ENCODE results near the gene LGALS7B. TPM values are rescaled to one million over a fixed set of nuclear protein-coding genes. Genes with fewer than 3 reads are reported as not detected.
A peak's percentile ranks its signal among the peaks of the same experiment; 100 is the strongest.
"Not testable (repeated sequence)": the region's sequence is repeated elsewhere in the genome, so short reads cannot be mapped to it uniquely, and the experiment has no call there.

The LGALS7B gene
- total RNA-seq, 4 donors from 2014 or later = not detected

GRCh38 chr19:38812009-38812840, 23.2 kb downstream of the LGALS7B start:
- 46% methylated on average over 18 of the region's 18 CpGs; no CpG with 5 or more reads in 1 of the 2 donors for WGBS, 2 donors (ENCODE audit: low coverage in 1 of 2)
- Histone ChIP-seq H3K27me3 (no peaks in the 10 kb centered on the region), H3K4me3 (peak overlapping the region; percentile 38 to 65 (median 58)), H3K9me3 (no peaks in the 10 kb centered on the region), H3K36me3 (peaks cover 0 to 16% (median 4%) of the 10 kb centered on the region in 4 donors), H3K4me1 (peaks cover 0 to 37% (median 31%) of the 10 kb centered on the region in 4 donors), H3K27ac (peak overlapping the region; percentile 90 to 94 (median 92))
- no peak for TF ChIP-seq EP300 (IDR thresholded peaks at IDR 0.05; ENCODE audit: low read depth)
- no peak for TF ChIP-seq POLR2A (IDR thresholded peaks at IDR 0.05)
- TF ChIP-seq POLR2AphosphoS5 (IDR thresholded peaks at IDR 0.05) = no peak
- no peak for TF ChIP-seq CTCF (IDR thresholded peaks at IDR 0.05)
- no peak for DNase-seq
- in situ Hi-C loops (cut with MboI; ENCODE audit: low pct_ligation_motif_present in 1 of 4, low pct_unique_long_range_greater_than_20kb in 1 of 4, low sequenced_read_pairs in 3 of 4) = no loop called here
- intact Hi-C loops (cut with DNase I; ENCODE audit: low total_unique reads) = no loop called here

GRCh38 chr19:38812841-38813320, 23.9 kb downstream of the LGALS7B start, which contains the start of gene LGALS4:
TSS of gene LGALS4 (minus strand) at chr19:38812945. CDS start at chr19:38812886, 59 bp downstream.
- intact Hi-C loops (cut with DNase I; ENCODE audit: low total_unique reads) (no loop called here), in situ Hi-C loops (cut with MboI; ENCODE audit: low pct_ligation_motif_present in 1 of 4, low pct_unique_long_range_greater_than_20kb in 1 of 4, low sequenced_read_pairs in 3 of 4) (no loop called here)
- Histone ChIP-seq H3K4me3 (peak within 1 kb of the TSS; percentile 38 to 65 (median 58)), H3K27me3 (no peaks in the 10 kb centered on the region), H3K27ac (peak within 1 kb of the TSS; percentile 90 to 94 (median 92)), H3K4me1 (peaks cover 0 to 43% (median 35%) of the 10 kb centered on the region in 4 donors), H3K36me3 (peaks cover 0 to 20% (median 4%) of the 10 kb centered on the region in 4 donors), H3K9me3 (no peaks in the 10 kb centered on the region)
- TF ChIP-seq EP300 (IDR thresholded peaks at IDR 0.05; ENCODE audit: low read depth) (peak; percentile 92), POLR2AphosphoS5 (IDR thresholded peaks at IDR 0.05) (peak; percentile 66 to 99 (median 98)), CTCF (IDR thresholded peaks at IDR 0.05) (no peak), POLR2A (IDR thresholded peaks at IDR 0.05) (peak; percentile 99)
- DNase-seq = peak; percentile 93
- WGBS, 2 donors (ENCODE audit: low coverage in 1 of 2) = 44% methylated on average over 15 of the region's 15 CpGs; no CpG with 5 or more reads in 1 of the 2 donors

GRCh38 chr19:38813323-38813722, 24.3 kb downstream of the LGALS7B start:
- Histone ChIP-seq H3K27me3 (no peaks in the 10 kb centered on the region), H3K9me3 (no peaks in the 10 kb centered on the region), H3K36me3 (peaks cover 0 to 20% (median 4%) of the 10 kb centered on the region in 4 donors), H3K4me3 (peak overlapping the region in 1 of 4 donors; percentile 37), H3K27ac (peak overlapping the region; percentile 85 to 94 (median 88)), H3K4me1 (peaks cover 0 to 44% (median 39%) of the 10 kb centered on the region in 4 donors)
- intact Hi-C loops (cut with DNase I; ENCODE audit: low total_unique reads) (no loop called here), in situ Hi-C loops (cut with MboI; ENCODE audit: low pct_ligation_motif_present in 1 of 4, low pct_unique_long_range_greater_than_20kb in 1 of 4, low sequenced_read_pairs in 3 of 4) (no loop called here)
- no peak for DNase-seq
- TF ChIP-seq CTCF (IDR thresholded peaks at IDR 0.05) = no peak
- no peak for TF ChIP-seq EP300 (IDR thresholded peaks at IDR 0.05; ENCODE audit: low read depth)
- no peak for TF ChIP-seq POLR2A (IDR thresholded peaks at IDR 0.05)
- no peak for TF ChIP-seq POLR2AphosphoS5 (IDR thresholded peaks at IDR 0.05)
- 70 to 80% methylated on average over 1 to 6 of the region's 6 CpGs for WGBS, 2 donors (ENCODE audit: low coverage in 1 of 2)

GRCh38 chr19:38813932-38814331, 24.9 kb downstream of the LGALS7B start:
- 60 to 63% methylated on average over 2 of the region's 2 CpGs for WGBS, 2 donors (ENCODE audit: low coverage in 1 of 2)
- H3K4me3 ChIP-seq = peak overlapping the region in 1 of 4 donors; percentile 37
- H3K4me1 ChIP-seq = peaks cover 0 to 50% (median 41%) of the 10 kb centered on the region in 4 donors
- in situ Hi-C loops (cut with MboI; ENCODE audit: low pct_ligation_motif_present in 1 of 4, low pct_unique_long_range_greater_than_20kb in 1 of 4, low sequenced_read_pairs in 3 of 4); intact Hi-C loops (cut with DNase I; ENCODE audit: low total_unique reads); DNase-seq; H3K27me3 ChIP-seq; H3K9me3 ChIP-seq: not testable (repeated sequence)
- H3K36me3 ChIP-seq = peaks cover 0 to 20% (median 4%) of the 10 kb centered on the region in 4 donors
- peak overlapping the region; percentile 85 to 94 (median 88) for H3K27ac ChIP-seq
